ENCODE measurements around the gene LRTM2. TPM values are rescaled to one million over a fixed set of nuclear protein-coding genes. Genes with fewer than 3 reads are reported as not detected.
A peak's percentile ranks its signal among the peaks of the same experiment; 100 is the strongest.

Gene LRTM2
- total RNA-seq, 1 experiment from 2014 or later: not detected

GRCh38 chr12:1829306-1829900 lies 9.0 kb downstream of the LRTM2 start:
- DNase-seq (ENCODE audit: low read depth): no peak

GRCh38 chr12:1830401-1830845 lies 10.1 kb downstream of the LRTM2 start:
- no peak for DNase-seq (ENCODE audit: low read depth)

- peak; percentile 73 for DNase-seq (ENCODE audit: low read depth)
These were observed 10.9 kb downstream of the LRTM2 start for GRCh38 chr12:1830981-1831963.

GRCh38 chr12:1832801-1833595 lies 12.6 kb downstream of the LRTM2 start:
- no peak for DNase-seq (ENCODE audit: low read depth)

- no peak for DNase-seq (ENCODE audit: low read depth)
These were observed 13.2 kb downstream of the LRTM2 start for GRCh38 chr12:1833596-1834028.

GRCh38 chr12:1834186-1834925 lies 14.0 kb downstream of the LRTM2 start:
- DNase-seq (ENCODE audit: low read depth): no peak

GRCh38 chr12:1835211-1836131 lies 15.1 kb downstream of the LRTM2 start:
- DNase-seq (ENCODE audit: low read depth): no peak

GRCh38 chr12:1836241-1836803 lies 16.0 kb downstream of the LRTM2 start:
- no peak for DNase-seq (ENCODE audit: low read depth)

GRCh38 chr12:1836854-1837421 lies 16.6 kb downstream of the LRTM2 start:
- DNase-seq (ENCODE audit: low read depth): no peak

- DNase-seq (ENCODE audit: low read depth): no peak
These were observed 17.3 kb downstream of the LRTM2 start for GRCh38 chr12:1837541-1838204.

- DNase-seq (ENCODE audit: low read depth): no peak
These were observed 18.0 kb downstream of the LRTM2 start for GRCh38 chr12:1838205-1838993.

- no peak for DNase-seq (ENCODE audit: low read depth)
These were observed 18.6 kb downstream of the LRTM2 start for GRCh38 chr12:1838994-1839365.

- DNase-seq (ENCODE audit: low read depth): no peak
These were observed 19.1 kb downstream of the LRTM2 start for GRCh38 chr12:1839464-1839863.

- DNase-seq (ENCODE audit: low read depth): no peak
These were observed 19.9 kb downstream of the LRTM2 start for GRCh38 chr12:1839956-1840951.

- no peak for DNase-seq (ENCODE audit: low read depth)
These were observed 20.6 kb downstream of the LRTM2 start for GRCh38 chr12:1840981-1841425.

- DNase-seq (ENCODE audit: low read depth): no peak
These were observed 21.3 kb downstream of the LRTM2 start for GRCh38 chr12:1841586-1842182.
